Activated B cell treated with CpG ODN at 0.5 μM for 24 hours (primary cell): Measurements from ENCODE around the gene SPA17. TPM values are rescaled to one million over a fixed set of nuclear protein-coding genes. Genes with fewer than 3 reads are reported as not detected.

Experiments used
- ATAC-seq: fragments of 200-7000 bp; cut with Tn5 transposase; one replicate; pipeline ENCODE4 v1.10.0; 2021; ENCODE audit warnings: low read depth, mild to moderate bottlenecking, moderate library complexity
- CTCF ChIA-PET: fragments of 350-600 bp; sonication (Branson Sonifier 250); formaldehyde crosslinking; loops from one replicate; lab custom pipeline; 2021; ENCODE audit warnings: antibody characterized with exemption; lab: Charles Lee
- POLR2A ChIA-PET: fragments of 350-600 bp; sonication (Branson Sonifier 250); formaldehyde crosslinking; loops from one replicate; lab custom pipeline; 2021; ENCODE audit warnings: antibody characterized with exemption; lab: Charles Lee
- DNase-seq: peaks from one replicate; pipeline ENCODE4 v3.0.0; 2022
- H3K27ac Mint-ChIP-seq: one replicate; pipeline ENCODE4 v1.8.0; 2020; ENCODE audit warnings: mixed read lengths
- H3K27me3 Mint-ChIP-seq: one replicate; pipeline ENCODE4 v1.8.0; 2021; ENCODE audit warnings: mixed read lengths
- H3K36me3 Mint-ChIP-seq: one replicate; pipeline ENCODE4 v1.8.0; 2021; ENCODE audit warnings: low read depth, mixed read lengths
- H3K4me1 Mint-ChIP-seq: one replicate; pipeline ENCODE4 v1.8.0; 2021; ENCODE audit warnings: mixed read lengths
- H3K4me3 Mint-ChIP-seq: one replicate; pipeline ENCODE4 v1.8.0; 2020; ENCODE audit warnings: mild to moderate bottlenecking, mixed read lengths
- H3K9me3 Mint-ChIP-seq: one replicate; pipeline ENCODE4 v1.8.0; 2020; ENCODE audit warnings: mixed read lengths
- CTCF ChIP-seq: fragments of 200-600 bp; IDR thresholded peaks from one replicate; pipeline ENCODE4 v1.8.0; 2022; ENCODE audit warnings: antibody characterized with exemption, mild to moderate bottlenecking
- intact Hi-C: fragments of 100-400 bp; cut with micrococcal nuclease; formaldehyde crosslinking; loops from one replicate; pipeline ENCODE4 v1.15.1; 2024
- total RNA-seq: library from RNA; stranded (reverse); gene quantifications from 2 replicates; pipeline ENCODE4 v1.2.3, GENCODE V29; 2022

Gene SPA17
- 1.2 and 1.6 TPM in 2 replicates for total RNA-seq

GRCh38 chr11:124673333-124674167, at the start of gene SPA17, which contains the start of gene SIAE:
SPA17 (plus strand) TSS chr11:124673904; CDS start chr11:124675265, 1,361 bp downstream.
SIAE (minus strand) TSS chr11:124673739; CDS start chr11:124673708, 31 bp downstream.
- POLR2A ChIA-PET, result interaction anchor here (0.6 to 2.5 kb wide), 13 partner anchors 50 to 127 kb away, joined by 3 to 24 read pairs (median 7); partner anchors contain the start of genes MSANTD2, NRGN and TBRG1
- peak; percentile 82 for DNase-seq
- Mint-ChIP-seq H3K4me3 (peak within 1 kb of the TSS; percentile 92), H3K27me3 (no peaks in the 10 kb centered on the region), H3K36me3 (peaks cover 2% of the 10 kb centered on the region), H3K27ac (peak within 1 kb of the TSS; percentile 95), H3K9me3 (no peaks in the 10 kb centered on the region), H3K4me1 (peaks cover 27% of the 10 kb centered on the region)
- intact Hi-C loops, result loop anchor here (1.0 to 5.0 kb wide), 12 partner anchors 51 to 1213 kb away; partner anchors contain the start of genes CCDC15, HYLS1, MSANTD2 and NRGN
- CTCF ChIA-PET, result interaction anchor here (0.6 to 1.4 kb wide), 8 partner anchors 65 to 166 kb away, joined by 3 to 5 read pairs (median 3); partner anchors contain the start of gene MSANTD2
- TF ChIP-seq CTCF, result no peak
- peak; percentile 91 for ATAC-seq

- no peak for ATAC-seq
- H3K27me3 Mint-ChIP-seq, result peaks cover under 1% of the 10 kb centered on the region
- no peak for TF ChIP-seq CTCF
- ChIA-PET POLR2A (no interaction called here), CTCF (no interaction called here)
- peaks cover 27% of the 10 kb centered on the region for H3K4me1 Mint-ChIP-seq
- H3K9me3 Mint-ChIP-seq, result no peaks in the 10 kb centered on the region
- no peak overlapping the region for H3K27ac Mint-ChIP-seq
- no peak for DNase-seq
- intact Hi-C loops, result loop anchor here (10.0 kb wide), 2 partner anchors 449 to 891 kb away; no protein-coding TSS in a partner anchor
- H3K36me3 Mint-ChIP-seq, result peaks cover 59% of the 10 kb centered on the region
- no peak overlapping the region for H3K4me3 Mint-ChIP-seq
Observed at GRCh38 chr11:124625504-124626168, 48.1 kb upstream of the SPA17 start.

- DNase-seq (no peak), ATAC-seq (no peak)
- Mint-ChIP-seq H3K27me3 (no peaks in the 10 kb centered on the region), H3K4me3 (no peak overlapping the region), H3K9me3 (no peaks in the 10 kb centered on the region), H3K36me3 (peaks cover 76% of the 10 kb centered on the region), H3K27ac (no peak overlapping the region), H3K4me1 (peaks cover 21% of the 10 kb centered on the region)
- no peak for TF ChIP-seq CTCF
- intact Hi-C loops, result loop anchor here (10.0 kb wide), 2 partner anchors 447 to 893 kb away; no protein-coding TSS in a partner anchor
- POLR2A ChIA-PET, result no interaction called here
- CTCF ChIA-PET, result no interaction called here
Observed at GRCh38 chr11:124627546-124627945, 46.2 kb upstream of the SPA17 start.

GRCh38 chr11:124629961-124630360, 43.7 kb upstream of the SPA17 start:
- Mint-ChIP-seq H3K36me3 (peaks cover 84% of the 10 kb centered on the region), H3K9me3 (no peaks in the 10 kb centered on the region), H3K4me1 (peaks cover 7% of the 10 kb centered on the region), H3K27ac (no peak overlapping the region), H3K4me3 (no peak overlapping the region), H3K27me3 (no peaks in the 10 kb centered on the region)
- ATAC-seq, result no peak
- POLR2A ChIA-PET, result no interaction called here
- intact Hi-C loops, result loop anchor here (10.0 kb wide), 2 partner anchors 445 to 895 kb away; no protein-coding TSS in a partner anchor
- DNase-seq, result no peak
- no peak for TF ChIP-seq CTCF
- CTCF ChIA-PET, result no interaction called here
